NCI-H1092 (cell line): ENCODE measurements around the gene CTTN.

ENCODE experiments used
- DNase-seq: peaks from one replicate; lab custom pipeline; 2025; lab: John Stamatoyannopoulos, UW

Gene CTTN

DNA sequence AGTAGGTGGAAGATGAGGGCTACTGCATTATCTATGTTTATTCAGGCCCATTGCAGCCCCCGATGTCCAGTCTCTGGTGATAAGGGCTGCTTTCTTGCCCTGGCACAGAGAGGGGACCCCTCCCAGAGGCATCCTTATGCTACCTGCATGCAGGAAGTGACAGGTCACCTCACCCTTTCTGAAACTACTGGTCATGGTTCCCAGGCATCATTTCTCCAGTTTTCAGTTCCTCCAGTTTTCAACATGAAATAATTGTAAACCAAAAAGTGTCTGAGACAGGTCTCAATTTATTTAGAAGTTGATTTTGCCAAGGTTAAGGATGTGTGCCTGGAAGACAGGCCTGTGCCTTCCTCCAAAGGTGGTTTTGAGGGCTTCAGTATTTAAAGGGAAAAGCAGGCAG lies 57.0 kb downstream of the CTTN start:
- DNase-seq = no peak

DNA sequence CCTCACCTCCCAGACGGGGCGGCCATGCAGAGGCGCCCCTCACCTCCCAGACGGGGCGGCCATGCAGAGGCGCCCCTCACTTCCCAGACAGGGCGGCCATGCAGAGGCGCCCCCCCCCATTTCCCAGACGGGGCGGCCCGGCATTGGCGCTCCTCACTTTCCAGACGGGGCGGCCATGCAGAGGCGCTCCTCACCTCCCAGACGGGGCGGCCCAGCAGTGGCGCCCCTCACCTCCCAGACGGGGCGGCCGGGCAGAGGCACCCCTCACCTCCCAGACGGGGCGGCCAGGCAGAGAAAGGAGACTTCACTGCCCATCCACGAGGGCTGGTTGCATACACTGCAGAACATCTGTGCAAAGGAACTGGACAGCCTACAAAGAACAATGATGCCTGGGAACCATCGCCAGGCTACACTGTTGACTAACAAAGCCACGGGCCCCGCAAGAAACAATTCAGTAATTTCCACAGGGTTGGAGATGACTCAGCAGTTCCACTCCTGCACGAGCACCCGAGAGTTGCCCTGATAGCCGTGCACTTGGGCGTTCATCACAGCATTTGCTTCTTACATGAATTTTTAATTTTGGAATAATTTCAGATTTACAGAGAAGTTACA lies 58.7 kb downstream of the CTTN start:
- DNase-seq = no peak

DNA sequence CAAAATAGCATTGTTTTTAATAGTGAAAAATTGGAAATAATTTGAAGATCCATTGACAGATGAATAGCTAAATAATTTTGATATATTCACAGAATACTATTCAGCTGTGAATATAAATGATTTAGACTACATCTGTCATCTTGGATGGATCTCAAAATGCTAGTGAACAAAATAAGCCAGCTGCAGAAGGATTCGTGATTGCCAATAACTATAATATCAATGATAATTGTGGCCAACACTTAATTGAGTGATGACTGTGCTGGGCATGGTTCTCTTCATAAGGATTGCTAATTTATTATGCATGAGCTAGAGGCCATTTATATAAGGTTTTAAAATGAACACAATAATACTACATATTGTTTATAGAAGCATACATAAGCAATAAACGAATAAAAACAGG lies 60.4 kb downstream of the CTTN start:
- no peak for DNase-seq

DNA sequence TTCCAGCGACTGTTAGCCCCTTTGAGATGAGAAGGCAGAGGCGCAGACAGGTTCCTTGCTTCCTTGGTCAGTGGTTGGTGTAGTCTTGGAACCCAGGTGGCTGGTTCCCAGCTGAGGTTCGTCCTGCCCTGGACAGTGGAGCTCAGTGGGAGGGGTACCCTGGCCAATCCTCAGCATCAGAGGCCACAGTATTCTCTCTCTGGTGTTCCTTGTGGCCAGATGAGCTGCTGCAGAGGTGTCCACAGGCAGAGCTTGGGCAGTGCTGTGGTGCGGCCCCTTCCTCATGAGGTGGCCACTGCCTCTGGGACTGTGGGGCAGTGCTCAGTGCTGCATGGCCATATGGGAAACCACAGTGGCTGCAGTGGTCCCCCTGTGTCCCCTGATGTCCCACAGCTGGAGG lies 61.8 kb downstream of the CTTN start:
- DNase-seq = no peak

DNA sequence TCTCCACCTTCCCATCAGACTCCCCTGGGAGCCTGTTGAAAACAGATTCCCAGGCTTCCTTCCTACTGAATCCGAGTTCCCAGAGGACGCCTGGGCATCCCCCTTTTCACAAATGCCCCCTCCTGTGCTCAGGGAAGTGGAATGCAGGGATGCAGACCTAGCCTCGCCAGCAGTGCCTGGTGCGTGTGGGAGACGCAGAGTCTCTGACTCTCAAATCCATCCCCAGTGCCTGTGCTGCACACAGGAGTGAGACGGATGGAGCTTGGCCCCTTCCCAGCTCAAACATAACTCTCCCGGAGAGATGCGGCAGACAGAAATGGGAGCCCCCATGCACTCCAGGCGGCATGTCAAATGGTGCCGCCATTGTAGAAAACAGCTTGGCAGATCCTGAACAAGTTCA lies 62.6 kb downstream of the CTTN start:
- no peak for DNase-seq

DNA sequence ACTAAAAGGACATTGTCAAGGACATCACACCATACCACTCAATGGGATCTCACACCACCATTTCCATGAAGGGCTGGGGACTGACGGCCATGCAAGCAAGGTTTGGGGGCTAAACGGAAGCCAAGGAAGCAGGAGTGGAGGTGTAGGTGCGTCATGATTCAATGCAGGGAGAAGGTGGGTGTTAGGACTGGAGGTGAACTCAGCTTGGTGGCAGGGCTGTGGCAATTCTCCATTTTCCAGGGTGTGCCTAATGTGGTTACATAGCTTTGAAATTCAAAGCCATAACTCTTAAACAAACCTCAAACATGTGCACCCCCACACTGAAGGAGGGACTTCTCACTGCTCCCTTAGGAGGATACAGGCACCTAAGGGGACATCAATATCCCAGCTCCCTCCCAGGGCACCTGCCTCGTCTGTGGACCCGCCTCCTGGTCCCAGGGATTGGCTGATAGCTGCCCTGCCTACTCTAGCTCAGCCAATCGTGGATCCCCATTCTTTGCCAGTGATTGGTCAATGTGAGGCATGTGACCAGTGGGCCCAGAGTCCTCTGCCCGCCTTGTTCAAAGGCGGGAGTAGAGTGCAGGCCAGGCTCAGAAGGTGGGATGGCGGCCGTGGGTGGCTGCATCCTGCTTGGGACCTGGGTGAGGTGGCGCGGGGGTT lies 64.6 kb downstream of the CTTN start:
- no peak for DNase-seq

DNA sequence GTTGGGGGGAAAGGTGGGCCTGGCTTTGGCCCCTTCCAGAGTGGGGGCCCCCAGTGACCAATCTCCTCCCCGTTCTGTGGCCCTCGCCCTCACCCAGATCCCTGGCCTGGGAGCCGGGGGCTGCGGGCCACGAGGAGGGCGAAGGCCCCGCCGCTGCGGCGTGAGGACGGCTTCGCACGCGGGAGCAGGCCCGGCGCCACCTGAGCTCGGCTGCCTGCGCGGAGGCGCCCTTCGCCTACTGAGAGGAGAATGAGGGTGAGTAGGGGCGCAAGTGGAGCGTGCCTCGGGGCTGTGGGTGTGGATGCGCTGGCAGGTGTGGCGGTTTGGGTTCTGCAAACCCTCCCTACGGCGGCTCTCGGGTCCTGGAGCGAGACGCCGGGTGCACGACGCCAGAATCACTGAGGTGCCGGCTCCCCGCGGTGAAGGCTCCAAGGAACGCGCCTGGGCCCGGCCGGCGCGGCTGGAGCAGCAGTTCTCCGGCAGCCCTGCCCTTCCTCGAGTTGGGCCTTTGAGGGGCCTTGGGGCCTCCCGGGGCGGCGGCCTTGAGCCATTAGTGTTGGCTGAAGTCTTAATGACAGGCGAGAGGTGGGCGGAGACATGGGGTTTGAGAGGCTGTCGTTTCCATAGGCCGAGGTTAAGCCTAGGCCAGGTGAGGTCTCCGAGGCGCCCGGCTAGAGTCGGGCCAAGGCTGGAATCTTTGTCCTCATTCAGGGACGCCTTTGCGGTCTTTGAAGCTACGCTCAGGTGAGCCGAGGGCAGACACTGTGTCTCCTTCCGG lies 65.3 kb downstream of the CTTN start:
- DNase-seq = no peak

DNA sequence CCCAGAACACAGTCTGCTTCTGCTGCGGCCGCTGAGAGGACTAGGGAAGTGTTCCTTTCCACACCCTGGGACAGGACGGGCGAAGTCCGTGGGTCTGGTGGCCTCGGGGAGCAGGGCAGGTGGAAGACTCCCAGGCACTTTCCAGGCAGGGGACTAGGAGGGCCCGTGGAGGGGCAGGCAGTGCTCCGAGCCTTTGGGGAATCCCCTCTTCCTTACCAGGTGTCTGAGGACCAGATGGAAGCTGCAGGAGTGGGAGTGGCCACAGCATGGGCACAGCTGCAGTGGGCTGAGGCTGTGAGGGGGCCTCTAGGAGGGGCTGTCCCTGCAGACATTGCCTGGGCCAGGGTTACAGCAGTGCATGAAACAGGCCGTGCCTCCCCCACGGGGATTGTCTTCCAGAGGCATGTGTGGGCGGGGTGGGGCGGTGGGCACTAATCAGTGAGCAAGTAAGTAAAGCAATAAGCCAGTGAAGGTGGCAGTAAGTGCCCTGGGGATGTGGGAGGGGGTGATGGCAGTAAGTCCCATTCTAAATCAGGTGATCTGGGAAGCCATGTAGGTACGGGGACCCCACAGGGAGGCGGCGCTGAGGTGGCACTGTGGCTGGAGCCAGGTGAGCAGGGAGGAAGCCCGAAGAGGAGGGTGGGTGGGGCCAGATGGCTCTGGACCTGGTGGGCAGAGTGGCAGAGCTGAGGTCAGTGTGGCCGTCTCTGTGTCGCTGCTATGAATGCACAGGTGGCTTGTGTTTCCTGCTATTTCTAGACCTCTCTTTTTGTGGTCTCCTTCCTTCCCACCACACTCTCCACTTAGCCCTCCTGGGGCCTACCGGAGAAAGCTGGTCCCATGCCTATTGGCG lies 66.4 kb downstream of the CTTN start:
- DNase-seq = no peak

DNA sequence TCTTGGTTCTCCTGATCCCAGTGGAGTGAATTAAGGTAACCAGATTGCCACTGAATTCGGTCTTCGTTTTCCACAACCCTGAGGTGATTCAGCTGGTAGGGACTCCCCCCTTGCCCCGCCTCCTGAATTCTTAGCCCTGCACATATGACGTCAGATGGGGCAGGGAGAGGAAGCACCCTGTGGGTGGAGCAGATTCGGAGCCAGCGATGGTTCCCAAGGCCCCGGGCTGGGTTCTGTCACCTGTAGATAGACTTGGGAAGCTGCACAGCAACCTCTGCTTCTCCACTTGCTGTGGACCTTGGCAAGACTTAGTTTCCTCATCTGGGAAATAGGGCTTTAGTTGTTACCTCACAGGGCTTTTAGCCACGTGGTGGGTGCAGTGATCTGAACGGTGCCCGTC lies 67.8 kb downstream of the CTTN start:
- no peak for DNase-seq

DNA sequence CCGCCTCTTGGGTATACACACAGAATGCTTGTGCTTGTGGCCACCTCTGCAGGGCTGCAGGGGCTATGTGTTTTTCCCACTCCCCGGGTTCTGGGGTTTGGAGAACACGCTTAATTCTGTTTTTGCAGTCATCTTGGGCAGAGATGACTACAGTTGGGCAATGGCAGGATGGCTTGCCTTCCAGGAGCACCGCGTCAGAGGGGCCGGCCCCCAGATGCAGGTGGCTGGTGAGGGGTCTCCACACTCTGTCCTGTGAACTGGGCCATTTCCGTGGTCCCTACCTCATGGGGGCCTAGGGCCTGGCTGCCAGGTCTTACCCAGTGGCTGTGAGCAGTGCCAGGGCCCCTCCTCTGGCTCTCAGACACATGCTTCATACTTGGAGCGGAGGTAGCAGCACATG lies 68.3 kb downstream of the CTTN start:
- no peak for DNase-seq

DNA sequence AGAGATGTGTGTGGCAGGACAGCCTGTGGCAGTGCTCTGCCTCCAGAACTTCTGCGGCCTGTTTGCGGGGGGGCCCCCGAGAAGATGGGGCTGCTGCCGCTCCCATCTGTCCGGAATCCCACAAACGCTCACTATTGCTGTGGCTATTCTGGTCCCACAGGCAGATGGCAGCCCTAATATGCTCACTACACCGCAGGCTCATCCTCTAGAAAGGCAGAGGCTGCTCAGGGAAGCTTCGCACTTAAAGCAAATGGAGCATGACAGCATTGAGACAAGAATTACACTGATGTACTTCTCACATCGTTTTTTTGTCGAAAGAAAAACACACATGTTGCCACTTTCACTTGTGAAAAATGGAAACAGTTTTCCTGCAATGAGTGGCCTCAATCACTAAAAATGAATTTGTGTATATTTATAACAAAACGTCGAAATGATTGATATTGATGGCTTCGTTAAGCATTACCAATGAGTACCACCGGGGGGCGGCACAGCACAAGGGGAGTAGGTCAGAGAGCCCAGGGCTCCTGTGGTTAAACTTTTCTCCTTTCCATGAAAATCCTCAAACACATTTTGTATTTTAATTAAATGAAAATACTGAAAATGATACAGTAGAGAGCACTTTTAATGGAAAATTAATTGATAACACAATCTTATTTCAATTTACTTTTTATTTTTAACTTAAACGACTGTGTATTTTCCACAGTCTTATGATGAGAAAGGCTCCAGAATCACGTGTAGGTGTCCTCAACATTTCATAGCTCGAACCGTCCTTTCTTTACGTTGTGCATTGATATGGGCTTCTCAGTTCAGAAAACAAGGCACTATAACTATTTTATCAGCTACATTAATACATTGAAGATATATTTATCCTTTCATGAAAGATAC lies 69.1 kb downstream of the CTTN start:
- DNase-seq = peak; percentile 59

DNA sequence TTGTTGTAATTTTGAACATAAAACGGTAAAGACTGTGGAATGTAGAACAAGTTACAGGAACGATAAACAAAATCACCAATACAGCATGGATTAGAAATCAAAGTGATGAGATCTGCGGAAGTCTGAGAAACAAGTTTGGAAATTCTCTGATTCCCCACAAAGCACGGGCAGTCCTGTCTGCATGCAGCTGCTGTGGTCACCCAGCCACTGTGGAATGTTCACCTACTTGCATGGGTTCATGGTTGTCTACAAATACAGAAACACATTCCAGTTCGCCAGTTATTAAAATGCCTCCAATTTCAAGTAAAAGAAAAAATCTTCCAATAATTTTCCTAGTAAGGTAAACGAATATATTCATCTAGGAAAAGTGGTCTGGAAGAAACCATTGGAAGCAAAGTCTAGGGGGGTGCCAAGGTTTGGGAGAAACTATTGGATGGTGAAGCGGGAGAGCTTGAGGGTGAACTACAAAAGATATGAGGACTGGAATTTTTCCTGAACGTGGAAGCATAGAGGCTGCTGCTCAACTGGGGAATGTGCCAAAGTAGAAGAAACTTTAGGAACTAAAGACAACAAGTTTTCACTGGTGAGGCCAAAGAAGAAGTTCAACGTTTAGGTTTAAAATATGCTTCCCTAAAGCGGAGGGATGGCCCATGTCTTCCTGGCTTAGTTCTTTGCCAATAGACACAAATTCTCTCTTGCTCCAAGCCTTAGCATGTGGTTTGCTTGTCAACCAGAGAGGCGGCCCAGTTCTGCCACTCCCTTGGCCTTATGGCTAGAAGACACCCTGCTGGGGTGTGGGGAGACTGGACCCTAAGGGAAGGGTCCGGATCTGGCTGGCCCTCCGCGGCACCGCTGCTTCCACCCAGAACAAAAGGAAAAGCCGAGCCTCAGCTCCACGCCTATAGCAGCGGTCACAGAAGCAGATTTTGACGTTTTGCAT lies 70.2 kb downstream of the CTTN start:
- no peak for DNase-seq

DNA sequence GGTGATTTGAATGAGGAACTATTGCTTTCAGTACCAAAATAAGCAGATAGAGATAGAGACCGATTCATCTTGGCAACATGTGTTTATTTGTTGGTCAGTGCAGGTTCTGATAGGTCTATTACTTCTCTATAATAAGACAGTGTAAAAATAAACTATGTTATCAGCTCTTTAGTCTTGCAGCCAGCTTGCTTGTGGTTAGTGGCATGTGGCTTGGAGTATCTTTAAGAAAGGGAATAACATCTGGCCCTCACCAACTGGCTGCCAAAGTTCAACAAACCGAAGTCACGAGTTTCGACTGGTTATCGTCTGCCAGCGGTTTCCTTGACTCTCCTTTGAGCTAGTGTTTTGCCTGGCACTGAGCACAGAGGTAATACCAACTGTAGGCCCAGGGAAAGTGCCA lies 71.8 kb downstream of the CTTN start:
- no peak for DNase-seq

DNA sequence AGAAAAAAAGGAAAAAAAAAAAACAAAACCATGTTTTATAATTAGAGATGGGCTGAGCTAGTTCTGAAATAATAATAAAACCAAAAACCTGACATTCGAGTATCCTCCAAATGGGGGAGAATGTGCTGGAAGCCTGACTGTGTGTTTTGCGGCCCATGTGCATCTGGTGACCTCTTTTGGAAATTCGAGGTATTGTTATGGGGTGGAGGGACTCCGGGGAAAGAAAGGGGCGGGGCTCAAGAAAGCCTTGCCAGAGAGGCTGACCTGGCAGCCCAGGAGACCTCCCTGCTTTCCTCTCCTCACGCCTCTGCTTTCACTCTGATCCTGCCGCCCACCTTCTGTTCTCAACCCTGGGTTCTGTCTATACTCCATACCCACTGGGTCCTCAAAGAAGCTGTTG lies 72.9 kb downstream of the CTTN start:
- DNase-seq = no peak

DNA sequence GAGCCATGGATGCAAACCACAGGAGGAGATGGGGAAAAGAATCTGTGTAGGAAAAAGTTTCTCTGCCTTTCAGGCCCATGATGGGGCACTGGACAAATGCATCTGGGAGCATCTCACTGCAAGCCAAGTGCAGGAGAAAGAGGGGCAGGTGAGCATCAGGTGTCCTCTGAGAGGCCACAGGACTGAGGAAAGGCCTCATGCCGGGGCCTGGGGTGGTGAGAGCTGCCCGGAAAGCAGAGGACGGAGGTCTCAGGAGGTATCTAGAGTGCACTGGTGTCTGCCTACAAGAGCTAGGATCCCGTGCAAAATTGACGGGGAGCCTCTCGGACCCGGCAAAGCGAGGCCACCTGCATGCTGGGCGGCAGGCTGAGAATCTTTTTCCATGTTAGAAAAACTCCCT lies 73.9 kb downstream of the CTTN start:
- no peak for DNase-seq

DNA sequence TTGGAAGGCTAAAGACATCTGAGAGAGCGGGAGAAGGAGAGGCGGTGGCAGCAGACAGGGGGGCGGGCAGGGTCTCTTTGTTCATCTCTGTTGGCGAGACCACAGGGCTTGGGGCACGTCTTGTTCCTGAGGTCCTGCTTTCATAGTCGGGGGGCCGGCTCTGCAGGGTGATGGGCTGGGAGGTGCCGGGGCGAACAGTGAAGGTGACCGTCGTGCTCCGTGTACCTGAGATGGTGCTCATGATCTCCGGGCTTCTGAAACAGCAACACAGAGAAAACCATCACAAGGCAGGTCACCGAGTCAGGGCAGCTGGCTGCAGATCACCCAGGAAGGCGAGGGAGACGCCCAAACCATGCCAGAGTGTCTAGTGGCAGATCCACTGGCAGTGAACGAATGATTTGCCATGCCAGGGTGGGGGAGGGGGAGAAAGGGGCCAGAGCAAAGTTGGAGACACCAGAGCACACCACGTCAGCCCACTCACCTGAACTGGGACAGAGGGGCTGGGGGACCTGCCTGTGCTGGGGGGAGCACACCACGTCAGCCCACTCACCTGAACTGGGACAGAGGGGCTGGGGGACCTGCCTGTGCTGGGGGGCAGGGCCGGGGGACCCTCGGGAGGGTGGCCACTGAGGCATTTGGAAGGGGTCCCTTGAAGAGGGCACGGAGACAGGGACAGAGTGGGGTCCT lies 75.0 kb downstream of the CTTN start:
- no peak for DNase-seq

DNA sequence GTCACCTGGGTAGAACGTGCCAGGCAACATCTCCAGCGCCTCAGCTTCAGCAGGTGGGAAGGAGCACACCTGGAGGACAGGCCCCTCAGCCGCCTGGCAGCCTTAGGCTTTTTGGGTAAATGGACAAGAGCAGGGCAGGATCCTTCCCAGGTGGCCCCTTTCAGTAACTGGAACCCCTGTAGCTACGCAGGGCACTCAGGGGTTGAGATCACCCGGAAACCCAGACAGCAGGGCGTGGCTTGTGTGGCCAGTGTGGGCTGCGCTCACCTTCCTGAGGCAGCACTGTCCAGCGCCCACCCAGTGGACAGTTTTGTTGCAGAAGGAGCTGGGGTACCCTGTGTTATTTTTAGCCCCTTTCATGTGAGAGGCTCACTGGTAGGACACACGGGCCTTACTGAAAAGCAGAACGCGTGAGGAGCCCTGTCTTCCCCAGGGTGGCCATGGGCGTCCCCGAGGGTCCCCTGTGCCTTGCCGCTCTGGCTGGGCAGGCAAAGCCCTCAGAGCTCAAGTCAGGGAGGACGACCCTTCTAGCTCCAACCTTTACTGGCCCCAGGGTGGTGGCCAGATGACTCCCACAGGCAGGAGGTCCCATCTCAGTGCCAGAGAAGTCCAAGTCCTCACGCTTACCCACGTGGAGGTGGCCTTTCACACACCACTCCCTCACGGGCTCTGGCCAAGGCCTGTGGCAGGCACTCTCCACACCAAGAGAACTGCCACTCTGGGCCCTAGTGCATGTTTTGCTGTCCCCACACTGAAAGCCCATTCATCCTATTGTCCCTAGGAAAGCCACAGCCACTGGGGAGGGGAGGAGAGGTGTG lies 75.8 kb downstream of the CTTN start:
- DNase-seq = no peak

DNA sequence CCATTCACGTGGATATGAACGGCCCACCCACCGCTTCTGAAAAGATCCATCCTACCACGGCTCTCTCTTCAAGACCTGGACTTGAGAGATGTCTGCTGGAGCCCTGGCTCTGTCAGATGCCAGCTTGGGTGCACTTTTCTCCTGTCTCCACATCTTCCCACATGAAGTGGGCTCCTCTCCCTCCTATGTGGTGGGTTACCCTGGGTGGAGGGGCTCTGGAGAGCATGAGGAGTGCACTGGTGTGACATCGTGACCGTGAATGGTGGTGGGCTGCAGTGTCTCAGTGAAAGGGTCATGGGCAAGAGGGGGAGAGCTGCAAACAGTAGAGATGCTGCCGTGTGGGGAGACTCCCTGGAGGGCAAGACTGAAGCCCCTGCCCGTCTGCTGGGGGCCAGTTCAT lies 76.4 kb downstream of the CTTN start:
- no peak for DNase-seq

DNA sequence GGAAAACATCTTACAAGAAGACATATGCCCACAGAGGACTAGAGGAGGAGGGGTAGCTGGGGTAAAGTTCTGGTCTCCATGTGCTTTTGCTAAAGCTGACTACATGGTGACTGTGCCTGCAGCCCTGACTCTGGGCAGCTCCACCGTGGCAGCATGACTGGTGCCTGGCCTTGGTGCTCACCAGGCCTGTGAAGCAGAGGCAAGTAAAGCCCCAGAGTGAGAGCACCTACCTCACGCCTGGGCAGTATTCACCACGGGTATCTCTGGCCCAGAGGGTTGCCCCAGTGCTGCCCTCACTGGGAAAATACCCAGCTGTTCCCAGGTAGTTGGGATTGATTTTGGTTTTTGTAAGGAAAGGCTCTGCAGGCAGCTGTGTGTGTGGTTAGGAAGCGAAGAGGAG lies 78.3 kb downstream of the CTTN start:
- DNase-seq = no peak
